Common myeloid progenitor, CD34-positive (primary cell): Measurements from ENCODE around the gene LIG3.
"Not testable (repeated sequence)": the region's sequence is repeated elsewhere in the genome, so short reads cannot be mapped to it uniquely, and the experiment has no call there.

Experiments used
- CTCF ChIA-PET: fragments of 350-600 bp; sonication (Branson Sonifier 250); formaldehyde crosslinking; loops from one replicate; lab custom pipeline; 2021; ENCODE audit warnings: antibody characterized with exemption; lab: Charles Lee
- POLR2A ChIA-PET: fragments of 350-600 bp; sonication (Branson Sonifier 250); formaldehyde crosslinking; loops from one replicate; lab custom pipeline; 2021; ENCODE audit warnings: antibody characterized with exemption; lab: Charles Lee
- DNase-seq, 3 donors: peaks; one replicate each; pipeline versions ENCODE4 v3.0.0 to v3.0.0-alpha.2; 2013
- H3K27ac ChIP-seq, 2 experiments: 1 replicate in 1 of 2; 2 replicates in 1 of 2; pipeline ENCODE4 v1.7.0; 2013; ENCODE audit warnings: inconsistent platforms in 2 of 2, low read length in 2 of 2, mild to moderate bottlenecking in 2 of 2, low read depth in 1 of 2, moderate library complexity in 1 of 2; ENCODE audit not compliant: severe bottlenecking in 2 of 2, insufficient read depth in 1 of 2, poor library complexity in 1 of 2
- H3K27me3 ChIP-seq, 5 experiments: replicated peaks in 2 of 5; 1 replicate in 3 of 5; 2 replicates in 2 of 5; pipeline versions ENCODE4 v1.6.1 to v1.7.0; 2013; ENCODE audit warnings: low read length in 4 of 5, mild to moderate bottlenecking in 2 of 5, moderate library complexity in 2 of 5, inconsistent platforms in 1 of 5; ENCODE audit not compliant: insufficient read depth in 5 of 5, control insufficient read depth in 4 of 5
- H3K36me3 ChIP-seq, 4 experiments: 1 replicate in 2 of 4; 2 replicates in 2 of 4; pipeline versions ENCODE4 v1.6.1 to v1.7.0; 2013; ENCODE audit warnings: low read length in 3 of 4, control low read depth in 1 of 4, mild to moderate bottlenecking in 1 of 4; ENCODE audit not compliant: control insufficient read depth in 4 of 4, insufficient read depth in 4 of 4
- H3K4me1 ChIP-seq, 4 experiments: 1 replicate in 3 of 4; 2 replicates in 1 of 4; pipeline versions ENCODE4 v1.6.1 to v1.7.1; 2013; ENCODE audit warnings: low read length in 3 of 4, mild to moderate bottlenecking in 3 of 4, control low read depth in 1 of 4, inconsistent platforms in 1 of 4, moderate library complexity in 1 of 4; ENCODE audit not compliant: control insufficient read depth in 4 of 4, insufficient read depth in 4 of 4; ENCODE audit errors: control extremely low read depth in 1 of 4
- H3K4me3 ChIP-seq, 7 experiments: 1 replicate in 4 of 7; 2 replicates in 3 of 7; pipeline versions ENCODE4 v1.5.1 to v1.7.0; 2013; ENCODE audit warnings: mild to moderate bottlenecking in 7 of 7, low read length in 6 of 7, moderate library complexity in 6 of 7, inconsistent platforms in 2 of 7, low read depth in 2 of 7, control low read depth in 1 of 7; ENCODE audit not compliant: insufficient read depth in 4 of 7, control insufficient read depth in 1 of 7; ENCODE audit errors: extremely low read depth in 1 of 7
- H3K9me3 ChIP-seq, 5 experiments: 1 replicate in 4 of 5; 2 replicates in 1 of 5; pipeline versions ENCODE4 v1.6.1 to v1.7.1; 2013; ENCODE audit warnings: low read length in 4 of 5, mild to moderate bottlenecking in 2 of 5, inconsistent platforms in 1 of 5, low read depth in 1 of 5, moderate library complexity in 1 of 5; ENCODE audit not compliant: control insufficient read depth in 4 of 5, insufficient read depth in 2 of 5; ENCODE audit errors: control extremely low read depth in 1 of 5
- WGBS: methylation state at CpG from one replicate; pipeline ENCODE4 v1.1.5; 2013; ENCODE audit not compliant: insufficient coverage; 5-methylcytosine and 5-hydroxymethylcytosine counted together

Gene LIG3

DNA sequence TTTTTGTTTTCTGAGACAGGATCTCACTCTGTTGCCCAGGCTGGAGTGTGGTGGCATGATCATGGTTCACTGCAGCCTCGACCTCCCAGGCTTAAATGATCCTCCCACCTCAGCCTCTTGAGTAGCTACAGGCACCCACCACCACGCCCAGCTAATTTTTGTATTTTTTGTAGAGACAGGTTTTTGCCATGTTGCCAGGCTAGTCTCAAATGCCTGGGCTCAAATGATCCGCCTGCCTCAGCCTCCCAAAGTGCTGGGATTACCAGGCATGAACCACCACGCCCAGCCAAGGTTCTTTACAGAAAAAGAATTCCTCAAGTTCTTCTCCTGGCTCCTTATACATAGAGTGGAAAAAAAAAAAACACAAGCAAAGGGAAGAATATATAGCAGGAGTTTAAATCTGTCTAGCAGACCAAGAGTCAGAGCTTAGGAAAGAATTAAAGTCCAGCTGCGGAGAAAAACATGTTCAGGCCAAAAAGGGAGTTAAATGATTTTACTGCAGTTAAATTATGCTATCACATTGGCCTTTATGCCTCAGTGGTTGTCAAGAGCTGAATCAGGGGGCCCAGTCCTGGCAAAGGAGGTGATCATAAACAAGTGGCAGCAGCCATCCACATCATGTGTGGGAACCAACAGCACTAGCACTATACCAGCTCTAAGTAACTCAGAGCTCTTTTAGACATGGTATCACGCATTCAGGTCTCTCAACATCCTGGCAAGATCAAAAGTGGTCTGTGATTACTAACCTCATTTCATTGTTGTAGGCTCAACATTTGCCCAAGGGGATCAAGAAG lies 39.3 kb downstream of the LIG3 start:
- ChIA-PET CTCF (interaction anchor here (0.8 to 4.4 kb wide), 5 partner anchors 9 to 99 kb away, joined by 3 to 19 read pairs (median 4); no protein-coding TSS in a partner anchor), POLR2A (no interaction called here)
- Histone ChIP-seq H3K4me1 (peaks cover 2 to 15% (median 12%) of the 10 kb centered on the region in 4 experiments), H3K27ac (no peak overlapping the region), H3K4me3 (no peak overlapping the region), H3K9me3 (no peaks in the 10 kb centered on the region), H3K36me3 (peaks cover 15 to 49% (median 35%) of the 10 kb centered on the region in 4 experiments), H3K27me3 (no peaks in the 10 kb centered on the region)
- no peak for DNase-seq
- 90% methylated on average over 3 of the region's 6 CpGs for WGBS

DNA sequence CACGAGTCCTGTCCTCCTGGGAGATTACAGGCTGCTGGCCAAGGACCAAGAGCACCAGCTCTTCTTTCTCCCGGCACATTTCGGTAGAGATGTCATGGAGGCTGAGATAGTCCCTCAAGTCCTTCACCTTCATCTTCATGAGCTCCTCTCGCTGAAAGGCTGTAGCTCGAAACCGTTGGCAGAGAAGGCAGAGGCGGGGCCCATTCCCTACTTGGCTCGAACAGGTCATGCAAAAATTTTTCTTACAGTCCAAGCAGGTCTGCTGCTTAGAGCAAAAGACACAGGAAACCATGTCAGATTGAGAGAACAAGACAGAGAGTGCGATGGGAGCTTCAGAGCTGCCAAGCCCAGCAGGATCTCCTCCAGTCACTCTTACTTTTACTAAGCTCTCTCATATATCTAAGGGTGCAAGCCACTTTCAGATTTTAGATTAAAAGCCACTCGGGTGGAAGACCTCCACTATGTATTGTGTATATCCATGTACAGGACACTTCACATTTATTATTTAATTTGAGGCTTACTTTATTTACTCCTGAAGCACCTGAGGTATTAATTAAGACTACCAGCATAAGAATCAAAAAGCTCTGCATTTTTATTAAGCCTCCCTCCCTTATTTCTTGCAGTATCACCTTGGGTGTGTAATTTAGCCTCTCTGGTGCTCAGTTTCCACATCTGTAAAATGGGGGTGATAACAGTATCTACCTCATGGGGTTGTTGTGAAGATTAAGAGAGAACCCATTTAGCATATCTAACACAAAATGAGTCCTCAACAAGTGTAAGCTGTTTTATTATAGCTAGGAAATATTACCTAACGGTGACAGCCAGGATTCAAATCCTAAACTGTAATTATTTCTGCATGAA lies 41.4 kb downstream of the LIG3 start:
- DNase-seq = no peak
- peaks cover 2 to 15% (median 12%) of the 10 kb centered on the region in 4 experiments for H3K4me1 ChIP-seq
- WGBS = 100% methylated on average over 4 of the region's 11 CpGs
- H3K9me3 ChIP-seq = no peaks in the 10 kb centered on the region
- no peaks in the 10 kb centered on the region for H3K27me3 ChIP-seq
- peaks cover 8 to 43% (median 39%) of the 10 kb centered on the region in 4 experiments for H3K36me3 ChIP-seq
- no peak overlapping the region for H3K4me3 ChIP-seq
- CTCF ChIA-PET = interaction anchor here (0.7 to 2.5 kb wide), 15 partner anchors 8 to 98 kb away, joined by 3 to 16 read pairs (median 4); partner anchors contain the start of gene RAD51D
- POLR2A ChIA-PET = interaction anchor here (1.2 to 2.0 kb wide), 3 partner anchors 37 to 68 kb away, joined by 3 to 7 read pairs (median 6); partner anchors contain the start of gene RFFL
- no peak overlapping the region for H3K27ac ChIP-seq

DNA sequence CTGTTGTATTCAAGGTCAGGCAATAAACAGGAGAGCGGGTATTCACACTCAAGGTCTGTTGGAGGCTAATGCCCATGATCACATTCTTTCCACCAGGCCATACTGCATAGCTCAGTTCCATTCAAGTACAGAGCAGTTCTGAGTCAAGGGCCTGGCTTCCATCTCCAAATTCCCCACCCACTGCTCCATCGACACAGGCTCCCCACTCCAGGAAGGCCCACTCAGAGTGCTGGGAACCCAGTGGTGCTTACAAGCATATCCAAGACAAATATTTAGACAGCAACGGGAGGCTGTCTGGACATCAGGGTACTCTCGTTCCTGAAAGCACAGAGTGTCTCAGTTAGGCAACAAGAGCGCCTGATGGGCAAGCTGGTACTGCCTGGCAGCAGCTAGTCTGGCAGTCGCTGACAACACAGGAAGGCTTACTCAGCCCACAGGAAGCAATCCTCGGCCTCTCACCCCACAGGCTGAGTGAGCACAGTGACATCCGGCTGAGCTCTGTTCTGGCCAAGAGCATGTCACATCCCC lies 42.3 kb downstream of the LIG3 start:
- 18% methylated on average over 8 of the region's 8 CpGs for WGBS
- ChIA-PET POLR2A (interaction anchor here (1.2 to 2.0 kb wide), 4 partner anchors 28 to 67 kb away, joined by 3 to 7 read pairs (median 4); partner anchors contain the start of gene RFFL), CTCF (interaction anchor here (1.0 to 2.5 kb wide), 16 partner anchors 9 to 105 kb away, joined by 3 to 16 read pairs (median 4); partner anchors contain the start of genes RAD51D and RFFL)
- Histone ChIP-seq H3K9me3 (no peaks in the 10 kb centered on the region), H3K27me3 (no peaks in the 10 kb centered on the region), H3K4me3 (peak overlapping the region in 1 of 7 experiments; percentile 12), H3K36me3 (peaks cover 6 to 38% (median 31%) of the 10 kb centered on the region in 4 experiments), H3K4me1 (peaks cover 2 to 15% (median 12%) of the 10 kb centered on the region in 4 experiments), H3K27ac (no peak overlapping the region)
- DNase-seq = peak; percentile 50 to 79 (median 72)

DNA sequence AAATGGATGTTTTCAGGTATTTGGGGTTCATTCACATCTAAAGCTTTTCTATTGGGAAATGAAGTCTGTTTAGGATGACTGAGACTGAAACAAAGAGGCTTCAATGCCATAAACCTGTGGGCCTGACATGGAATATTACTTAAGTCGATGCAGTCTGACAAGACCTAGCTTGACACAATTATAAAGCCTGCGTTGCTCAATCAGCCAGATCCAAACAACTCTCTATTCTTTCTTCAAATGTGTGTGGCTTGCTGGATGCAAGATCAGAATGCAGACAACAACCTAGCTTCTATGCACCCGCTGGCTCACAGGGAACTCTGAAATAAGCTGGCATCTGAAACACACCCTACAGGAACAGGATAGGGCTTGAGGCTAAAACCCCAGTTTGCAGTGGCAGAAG lies 43.2 kb downstream of the LIG3 start:
- Histone ChIP-seq H3K36me3 (peaks cover 6 to 36% (median 28%) of the 10 kb centered on the region in 4 experiments), H3K4me1 (peaks cover 2 to 21% (median 12%) of the 10 kb centered on the region in 4 experiments), H3K9me3 (no peaks in the 10 kb centered on the region), H3K4me3 (no peak overlapping the region), H3K27ac (no peak overlapping the region), H3K27me3 (no peaks in the 10 kb centered on the region)
- 100% methylated on average over 2 of the region's 3 CpGs for WGBS
- DNase-seq = no peak
- CTCF ChIA-PET = interaction anchor here (1.1 to 2.5 kb wide), 7 partner anchors 40 to 104 kb away, joined by 3 to 16 read pairs (median 8); partner anchors contain the start of genes RAD51D and RFFL
- POLR2A ChIA-PET = interaction anchor here (1.3 to 2.0 kb wide), 2 partner anchors 27 to 66 kb away, joined by 3 to 6 read pairs; no protein-coding TSS in a partner anchor

DNA sequence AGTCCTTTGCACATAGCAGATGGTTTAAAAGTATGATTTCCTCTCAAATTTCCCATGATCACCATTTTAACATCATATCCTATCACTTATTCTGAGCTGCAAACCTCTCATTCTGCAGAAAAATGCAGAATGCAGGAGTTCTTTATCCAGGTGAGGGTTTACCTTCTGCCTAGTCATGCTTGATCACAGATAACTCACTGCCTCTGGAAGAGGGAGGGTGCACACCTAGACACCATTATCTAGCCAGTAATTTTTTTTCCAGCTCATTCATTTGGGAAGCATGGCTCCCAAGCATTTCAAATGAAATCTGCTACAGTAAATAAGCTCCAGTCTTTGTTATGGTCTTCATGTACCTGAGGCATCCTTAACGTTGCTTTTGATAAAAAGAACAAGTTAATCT lies 45.2 kb downstream of the LIG3 start:
- Histone ChIP-seq H3K9me3 (no peaks in the 10 kb centered on the region), H3K36me3 (peaks cover under 1 to 23% (median 21%) of the 10 kb centered on the region in 4 experiments), H3K27ac (no peak overlapping the region), H3K4me3 (no peak overlapping the region), H3K4me1 (peaks cover 2 to 28% (median 13%) of the 10 kb centered on the region in 4 experiments), H3K27me3 (no peaks in the 10 kb centered on the region)
- ChIA-PET CTCF (interaction anchor here (0.9 kb wide), 1 partner anchor 15 kb away, joined by 3 read pairs; no protein-coding TSS in a partner anchor), POLR2A (no interaction called here)
- WGBS = 100% methylated on average over 1 of the region's 1 CpG
- DNase-seq = no peak

DNA sequence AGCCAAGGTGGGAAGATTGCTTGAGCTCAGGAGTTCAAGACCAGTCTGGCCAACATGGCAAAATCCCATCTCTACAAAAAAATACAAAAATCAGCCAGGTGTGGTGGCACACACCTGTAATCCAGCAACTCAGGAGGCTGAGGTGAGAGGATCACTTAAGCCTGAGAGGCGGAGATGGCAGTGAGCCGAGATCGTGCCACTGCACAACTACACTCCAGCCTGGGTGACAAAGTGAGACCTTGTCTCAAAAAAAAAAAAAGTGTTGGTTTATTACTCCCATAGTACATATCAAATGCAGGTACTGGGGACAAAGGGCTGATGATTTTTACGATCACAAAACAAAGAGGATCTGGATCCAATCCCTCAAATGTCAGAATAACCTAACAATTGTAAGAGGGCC lies 47.8 kb downstream of the LIG3 start:
- no CpG with 5 or more reads among the region's 4 CpGs for WGBS

More for the DNA sequence above, 47.8 kb downstream of the LIG3 start:
- ChIA-PET CTCF (interaction anchor here (1.9 kb wide), 1 partner anchor 61 kb away, joined by 8 read pairs; no protein-coding TSS in a partner anchor), POLR2A (interaction anchor here (1.4 kb wide), 1 partner anchor 91 kb away, joined by 4 read pairs; the partner anchor contains the start of gene RAD51D)
- H3K27me3 ChIP-seq, H3K27ac ChIP-seq, H3K4me3 ChIP-seq, DNase-seq, H3K9me3 ChIP-seq: not testable (repeated sequence)
- Histone ChIP-seq H3K4me1 (peaks cover 0 to 26% (median 5%) of the 10 kb centered on the region in 4 experiments), H3K36me3 (peaks cover 0 to 16% (median 14%) of the 10 kb centered on the region in 4 experiments)
